Activated gamma-delta T cell treated with Interleukin-2 at 50 U/mL for 16 hours (primary cell): Measurements from ENCODE around the gene ATP6V1G3.
A peak's percentile ranks its signal among the peaks of the same experiment; 100 is the strongest.
"Not testable (repeated sequence)": the region's sequence is repeated elsewhere in the genome, so short reads cannot be mapped to it uniquely, and the experiment has no call there.

Experiments used
- DNase-seq: peaks from one replicate; pipeline ENCODE4 v3.0.0-alpha.2; 2020

Gene ATP6V1G3

GRCh38 chr1:198540580-198540979 is at the start of gene ATP6V1G3:
Gene ATP6V1G3 (minus strand): TSS chr1:198540680. CDS start chr1:198540650, 30 bp downstream.
- DNase-seq: no peak

GRCh38 chr1:198588845-198589244 is 48.4 kb upstream of the ATP6V1G3 start:
- no peak for DNase-seq

- no peak for DNase-seq
Observed at GRCh38 chr1:198584163-198584562, 43.7 kb upstream of the ATP6V1G3 start.

GRCh38 chr1:198583209-198583802 is 42.8 kb upstream of the ATP6V1G3 start:
- DNase-seq: not testable (repeated sequence)

- no peak for DNase-seq
Observed at GRCh38 chr1:198577444-198577843, 37.0 kb upstream of the ATP6V1G3 start.

- DNase-seq: no peak
Observed at GRCh38 chr1:198575798-198576641, 35.5 kb upstream of the ATP6V1G3 start.

GRCh38 chr1:198575292-198575691 is 34.8 kb upstream of the ATP6V1G3 start:
- no peak for DNase-seq

GRCh38 chr1:198574325-198574724 is 33.8 kb upstream of the ATP6V1G3 start:
- DNase-seq: no peak

- peak; percentile 39 for DNase-seq
Observed at GRCh38 chr1:198564716-198565115, 24.2 kb upstream of the ATP6V1G3 start.

- DNase-seq: no peak
Observed at GRCh38 chr1:198564157-198564556, 23.7 kb upstream of the ATP6V1G3 start.

- DNase-seq: no peak
Observed at GRCh38 chr1:198563583-198563982, 23.1 kb upstream of the ATP6V1G3 start.

- DNase-seq: no peak
Observed at GRCh38 chr1:198560161-198560560, 19.7 kb upstream of the ATP6V1G3 start.

GRCh38 chr1:198559362-198559761 is 18.9 kb upstream of the ATP6V1G3 start:
- DNase-seq: no peak

- DNase-seq: no peak
Observed at GRCh38 chr1:198558402-198558801, 17.9 kb upstream of the ATP6V1G3 start.

GRCh38 chr1:198556971-198557370 is 16.5 kb upstream of the ATP6V1G3 start:
- peak; percentile 70 for DNase-seq

GRCh38 chr1:198552668-198553416 is 12.4 kb upstream of the ATP6V1G3 start:
- no peak for DNase-seq

- DNase-seq: no peak
Observed at GRCh38 chr1:198550941-198551524, 10.6 kb upstream of the ATP6V1G3 start.

- DNase-seq: no peak
Observed at GRCh38 chr1:198549866-198550265, 9.4 kb upstream of the ATP6V1G3 start.

GRCh38 chr1:198548890-198549289 is 8.4 kb upstream of the ATP6V1G3 start:
- no peak for DNase-seq

GRCh38 chr1:198545156-198545555 is 4.7 kb upstream of the ATP6V1G3 start:
- DNase-seq: no peak

GRCh38 chr1:198544265-198544664 is 3.8 kb upstream of the ATP6V1G3 start:
- DNase-seq: no peak

GRCh38 chr1:198543670-198544260 is 3.3 kb upstream of the ATP6V1G3 start:
- DNase-seq: no peak

GRCh38 chr1:198542632-198543031 is 2.2 kb upstream of the ATP6V1G3 start:
- no peak for DNase-seq
